Posterior cingulate gyrus (tissue), 11 donors: Measurements from ENCODE around the gene OGFOD3.
"Not testable (repeated sequence)": the region's sequence is repeated elsewhere in the genome, so short reads cannot be mapped to it uniquely, and the experiment has no call there.

Source experiments
- DNase-seq, 10 donors: peaks; one replicate each; pipeline versions ENCODE4 v3.0.0 to v3.0.0-alpha.2; 2020 to 2021; ENCODE audit warnings: mixed read lengths in 3 of 10
- intact Hi-C: fragments of 100-400 bp; cut with DNase I; formaldehyde crosslinking; loops from one replicate; pipeline ENCODE4 v1.15.1; 2023

OGFOD3 gene

GRCh38 chr17:82366749-82367148, 51.6 kb downstream of the OGFOD3 start:
- no peak for DNase-seq
- intact Hi-C loops, result no loop called here

DNA sequence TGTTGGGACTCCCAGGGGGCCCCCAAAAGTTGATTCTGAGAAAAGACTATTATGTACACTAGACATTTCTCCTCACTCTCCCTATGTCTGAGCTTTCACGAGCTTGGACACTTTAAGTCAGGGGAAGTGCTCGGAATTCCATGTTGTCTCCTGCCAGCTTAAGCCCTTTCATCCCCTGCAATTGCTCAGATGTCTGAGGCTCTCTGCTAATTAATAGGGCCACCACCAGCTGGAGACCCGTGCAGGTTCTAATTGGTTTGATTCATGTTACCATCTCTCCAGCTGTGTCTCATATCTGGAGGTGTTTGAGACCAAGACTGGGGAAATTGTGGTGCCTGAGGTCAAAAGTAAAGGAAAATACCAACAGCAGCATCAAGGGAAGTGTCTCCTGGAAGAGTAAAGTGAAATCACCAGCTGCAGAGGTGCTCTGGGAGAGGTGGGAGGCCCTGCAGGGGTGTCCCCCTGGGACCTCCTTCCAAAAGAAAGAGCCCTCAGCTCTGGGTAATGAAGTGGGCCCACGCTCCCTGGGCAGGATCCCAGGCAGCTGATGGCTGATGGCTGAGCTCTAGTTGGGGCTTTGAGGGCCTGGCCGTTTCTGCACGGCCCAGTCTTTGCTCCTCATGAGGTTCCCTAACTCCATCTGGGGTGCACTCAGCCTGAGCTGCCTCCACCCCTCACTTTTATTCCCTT, 52.6 kb downstream of the OGFOD3 start:
- DNase-seq, result no peak
- intact Hi-C loops, result no loop called here

DNA sequence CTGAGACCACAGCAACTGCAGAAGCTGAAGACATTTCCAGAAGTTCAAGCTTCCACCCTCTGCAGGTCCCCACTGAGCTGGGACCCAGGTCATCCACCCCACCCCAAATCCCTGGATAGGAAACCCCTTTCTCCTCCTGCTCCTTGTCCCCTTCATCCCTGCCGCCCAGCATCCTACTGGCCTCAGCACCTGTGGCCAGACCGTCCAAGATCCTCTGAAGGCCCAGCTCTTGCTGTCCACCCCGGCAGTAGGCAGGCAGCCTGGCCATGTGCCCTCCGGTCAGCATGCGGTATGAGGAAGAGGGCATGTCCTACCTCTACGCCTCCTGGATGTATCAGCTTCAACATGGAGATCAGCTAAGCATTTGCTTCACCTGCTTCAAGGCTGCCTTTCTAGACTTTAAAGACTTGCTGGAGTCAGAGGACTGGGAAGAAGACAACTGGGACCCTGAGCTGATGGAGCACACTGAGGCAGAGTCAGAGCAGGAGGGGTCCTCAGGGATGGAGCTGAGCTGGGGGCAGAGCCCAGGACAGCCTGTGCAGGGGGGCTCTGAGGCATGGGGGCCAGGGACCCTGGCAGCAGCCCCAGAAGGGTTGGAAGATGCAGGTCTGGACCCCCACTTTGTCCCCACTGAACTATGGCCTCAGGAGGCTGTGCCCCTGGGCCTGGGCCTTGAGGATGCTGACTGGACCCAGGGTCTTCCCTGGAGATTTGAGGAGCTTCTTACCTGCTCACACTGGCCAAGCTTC, 56.3 kb downstream of the OGFOD3 start:
- intact Hi-C loops, result no loop called here
- peak in 1 of 10 donors; percentile 51 for DNase-seq

DNA sequence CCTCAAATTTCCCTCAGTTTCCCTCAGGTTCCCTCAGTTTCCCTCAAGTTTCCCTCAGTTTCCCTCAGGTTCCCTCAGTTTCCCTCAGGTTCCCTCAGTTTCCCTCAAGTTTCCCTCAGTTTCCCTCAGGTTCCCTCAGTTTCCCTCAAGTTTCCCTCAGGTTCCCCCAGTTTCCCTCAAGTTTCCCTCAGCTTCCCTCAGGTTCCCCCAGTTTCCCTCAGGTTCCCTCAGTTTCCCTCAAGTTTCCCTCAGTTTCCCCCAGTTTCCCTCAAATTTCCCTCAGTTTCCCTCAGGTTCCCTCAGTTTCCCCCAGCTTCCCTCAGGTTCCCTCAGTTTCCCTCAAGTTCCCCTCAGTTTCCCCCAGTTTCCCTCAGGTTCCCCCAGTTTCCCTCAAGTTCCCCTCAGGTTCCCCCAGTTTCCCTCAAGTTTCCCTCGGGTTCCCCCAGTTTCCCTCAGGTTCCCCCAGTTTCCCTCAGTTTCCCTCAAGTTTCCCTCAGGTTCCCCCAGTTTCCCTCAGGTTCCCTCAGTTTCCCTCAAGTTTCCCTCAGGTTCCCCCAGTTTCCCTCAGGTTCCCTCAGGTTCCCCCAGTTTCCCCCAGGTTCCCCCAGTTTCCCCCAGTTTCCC, 58.8 kb downstream of the OGFOD3 start:
- intact Hi-C loops, result loop anchor here (10.0 kb wide), 1 partner anchor 195 kb away; no protein-coding TSS in a partner anchor

DNA sequence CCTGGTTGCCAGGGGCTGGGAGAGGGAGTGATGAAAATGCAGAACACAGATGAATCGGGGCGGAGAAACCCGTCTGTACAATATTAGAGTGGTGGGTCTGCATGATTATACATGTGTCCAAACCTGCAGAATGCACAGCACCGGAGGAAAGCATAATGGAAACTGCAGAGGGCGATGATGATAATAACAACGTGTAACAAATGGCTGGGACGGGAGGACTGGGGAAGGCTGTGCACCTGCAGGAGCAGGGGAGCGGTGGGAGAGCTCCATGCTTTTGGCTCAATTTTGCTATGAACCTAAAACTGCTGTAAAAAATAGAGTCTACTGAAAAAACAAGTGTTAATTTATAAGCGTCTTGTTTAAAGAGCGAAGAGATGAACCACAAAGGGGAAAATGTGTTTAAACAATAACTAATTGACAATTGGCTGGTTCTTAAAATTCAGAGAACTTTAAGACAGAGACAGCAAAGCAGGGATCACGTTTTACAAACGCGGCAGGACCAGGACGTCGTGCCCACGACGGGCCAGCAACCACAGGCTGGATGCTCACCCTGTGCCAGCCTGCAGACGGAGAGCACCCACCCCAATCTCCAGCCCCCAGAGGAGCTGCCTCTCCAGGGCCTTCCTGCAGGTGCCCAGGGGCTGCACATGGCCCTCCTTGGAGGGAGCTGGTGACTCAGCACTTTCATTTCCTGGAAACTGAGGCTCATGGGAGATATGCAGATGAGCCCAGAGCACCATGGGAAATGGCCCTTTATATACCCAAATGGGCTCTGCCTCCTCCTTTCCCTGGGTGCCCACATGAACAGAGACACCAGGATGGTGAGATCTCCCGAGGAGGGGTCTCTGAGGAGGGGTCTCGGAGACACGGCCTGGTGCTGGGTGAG, 59.7 kb downstream of the OGFOD3 start, which contains the start of gene TEX19:
Gene TEX19, plus strand, starts transcription at position 783 of the 886 bp plus-strand sequence. CDS start 2,904 bp downstream, outside the sequence.
- no peak for DNase-seq
- intact Hi-C loops, result loop anchor here (10.0 kb wide), 1 partner anchor 196 kb away; no protein-coding TSS in a partner anchor

More for the DNA sequence above, 58.8 kb downstream of the OGFOD3 start:
- DNase-seq, result not testable (repeated sequence)

DNA sequence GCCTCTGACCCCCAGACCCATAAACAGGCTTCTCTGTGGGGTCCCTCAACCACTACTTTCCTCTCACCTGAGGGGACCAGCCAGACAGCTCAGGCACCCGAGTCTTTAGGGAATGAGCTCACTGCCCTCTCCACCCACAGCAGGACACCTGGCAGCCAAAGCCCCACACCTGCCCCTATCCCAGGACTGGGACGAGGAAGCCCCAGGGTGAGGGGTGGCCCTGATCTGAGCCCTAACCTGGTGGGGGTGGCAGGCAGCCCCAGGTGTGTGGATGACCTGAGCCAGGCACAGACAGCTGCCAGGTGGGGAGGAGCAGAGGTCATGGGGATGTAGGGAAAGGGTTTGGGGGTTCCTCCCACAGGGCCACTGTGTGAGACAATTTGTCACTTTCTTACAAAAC, 61.0 kb downstream of the OGFOD3 start:
- DNase-seq, result peak in 1 of 10 donors; percentile 32
- intact Hi-C loops, result loop anchor here (10.0 kb wide), 1 partner anchor 197 kb away; no protein-coding TSS in a partner anchor

GRCh38 chr17:82356845-82357355, 61.5 kb downstream of the OGFOD3 start:
- peak in 1 of 10 donors; percentile 78 for DNase-seq
- intact Hi-C loops, result loop anchor here (10.0 kb wide), 1 partner anchor 198 kb away; no protein-coding TSS in a partner anchor

GRCh38 chr17:82355770-82356427, 62.5 kb downstream of the OGFOD3 start:
- intact Hi-C loops, result loop anchor here (10.0 kb wide), 1 partner anchor 199 kb away; no protein-coding TSS in a partner anchor
- no peak for DNase-seq

GRCh38 chr17:82354804-82355308, 63.5 kb downstream of the OGFOD3 start:
- intact Hi-C loops, result loop anchor here (10.0 kb wide), 1 partner anchor 200 kb away; no protein-coding TSS in a partner anchor
- no peak for DNase-seq

GRCh38 chr17:82353484-82353883, 64.9 kb downstream of the OGFOD3 start:
- peak in 1 of 10 donors; percentile 52 for DNase-seq
- intact Hi-C loops, result loop anchor here (10.0 kb wide), 1 partner anchor 201 kb away; no protein-coding TSS in a partner anchor

GRCh38 chr17:82351713-82352488, 66.5 kb downstream of the OGFOD3 start:
- DNase-seq, result peak; percentile 63 to 96 (median 86)
- intact Hi-C loops, result loop anchor here (1.0 to 10.0 kb wide), 2 partner anchors 62 to 203 kb away; no protein-coding TSS in a partner anchor

GRCh38 chr17:82351254-82351712, 67.1 kb downstream of the OGFOD3 start:
- DNase-seq, result peak in 1 of 10 donors; percentile 53
- intact Hi-C loops, result loop anchor here (10.0 kb wide), 1 partner anchor 204 kb away; no protein-coding TSS in a partner anchor

DNA sequence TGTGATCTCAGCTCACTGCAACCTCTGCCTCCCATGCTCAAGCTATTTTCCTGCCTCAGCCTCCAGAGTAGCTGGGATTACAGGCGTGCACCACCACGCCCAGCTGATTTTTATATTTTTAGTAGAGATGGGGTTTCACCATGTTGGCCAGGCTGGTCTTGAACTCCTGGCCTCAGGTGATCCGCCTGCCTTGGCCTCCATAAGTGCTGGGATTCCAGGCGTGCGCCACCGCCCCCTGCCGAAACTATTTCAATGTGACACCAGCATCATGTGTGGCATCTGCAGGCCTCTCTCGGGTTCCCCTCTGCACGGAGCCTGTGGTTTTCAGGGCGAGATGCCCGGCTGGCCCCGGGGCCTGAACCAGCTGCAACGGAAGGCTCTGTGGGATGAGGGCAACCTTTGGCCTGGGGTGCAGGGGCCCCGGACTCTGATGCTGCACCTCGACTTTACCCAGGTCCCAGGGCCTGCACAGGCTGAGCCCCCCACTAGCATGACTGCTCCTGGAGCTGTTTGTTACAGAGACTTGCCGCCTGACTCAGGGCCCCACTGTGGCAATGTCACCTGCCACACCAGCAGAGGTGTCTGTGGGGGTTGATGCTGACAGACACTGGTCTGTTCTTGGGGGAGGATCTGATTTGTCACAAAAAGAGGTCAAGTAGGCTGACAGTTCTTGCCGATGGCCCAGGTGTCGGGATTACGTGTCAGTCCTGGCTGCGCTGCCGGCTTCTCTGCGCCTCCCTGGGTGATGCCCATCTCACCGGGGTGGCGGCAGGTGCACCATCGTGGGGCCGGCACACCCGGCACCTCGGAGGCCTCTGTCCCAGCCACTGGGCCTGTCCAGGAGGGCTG, 68.0 kb downstream of the OGFOD3 start:
- intact Hi-C loops, result loop anchor here (10.0 kb wide), 1 partner anchor 204 kb away; no protein-coding TSS in a partner anchor
- DNase-seq, result peak in 1 of 10 donors; percentile 80

DNA sequence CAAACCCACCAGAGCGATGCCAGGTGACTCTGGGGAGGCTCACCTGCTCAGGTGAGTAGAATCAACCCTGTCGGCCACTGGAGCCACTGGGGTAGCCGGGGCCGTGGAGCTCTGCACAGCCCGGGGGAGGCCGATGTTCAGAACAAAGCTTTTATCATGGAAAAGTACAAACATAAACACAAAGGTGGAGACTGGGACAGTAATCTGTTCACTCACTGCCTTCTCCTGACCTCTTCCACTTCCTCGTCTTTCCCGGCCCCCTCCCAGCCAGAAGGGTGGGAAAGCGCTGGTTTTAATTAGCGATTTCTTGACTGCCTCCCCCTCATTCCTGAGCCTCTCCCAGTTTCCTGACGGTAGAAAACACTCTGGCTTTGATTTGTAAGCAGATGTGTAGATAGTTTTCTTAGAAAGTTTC, 69.1 kb downstream of the OGFOD3 start:
- intact Hi-C loops, result no loop called here
- DNase-seq, result peak in 1 of 10 donors; percentile 50

- no peak for DNase-seq
- intact Hi-C loops, result no loop called here
These were observed 69.5 kb downstream of the OGFOD3 start for GRCh38 chr17:82348866-82349265.

- intact Hi-C loops, result no loop called here
- peak in 3 of 10 donors; percentile 28 to 70 (median 41) for DNase-seq
These were observed 70.0 kb downstream of the OGFOD3 start for GRCh38 chr17:82348434-82348833.

DNA sequence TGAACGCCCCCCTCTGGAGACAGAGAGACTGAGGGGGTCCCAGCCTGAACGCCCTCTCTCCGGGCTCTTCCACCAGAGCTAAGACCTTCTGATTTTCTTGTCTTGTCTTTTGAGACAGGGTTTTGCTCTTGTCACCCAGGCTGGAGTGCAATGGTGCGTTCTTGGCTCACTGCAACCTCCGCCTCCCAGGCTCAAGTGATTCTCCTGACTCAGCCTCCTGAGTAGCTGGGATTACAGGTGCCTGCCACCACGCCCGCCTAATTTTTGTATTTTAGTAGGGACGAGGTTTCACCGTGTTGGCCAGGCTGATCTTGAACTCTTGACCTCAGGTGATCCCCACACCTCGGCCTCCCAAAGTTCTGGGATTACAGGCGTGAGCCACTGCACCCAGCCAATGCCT, 70.4 kb downstream of the OGFOD3 start:
- DNase-seq, result peak in 2 of 10 donors; percentile 15 to 48
- intact Hi-C loops, result not testable (repeated sequence)
